ENCODE measurements around the gene CYP26C1. TPM values are rescaled to one million over a fixed set of nuclear protein-coding genes. Genes with fewer than 3 reads are reported as not detected.

CYP26C1 gene, protein sequence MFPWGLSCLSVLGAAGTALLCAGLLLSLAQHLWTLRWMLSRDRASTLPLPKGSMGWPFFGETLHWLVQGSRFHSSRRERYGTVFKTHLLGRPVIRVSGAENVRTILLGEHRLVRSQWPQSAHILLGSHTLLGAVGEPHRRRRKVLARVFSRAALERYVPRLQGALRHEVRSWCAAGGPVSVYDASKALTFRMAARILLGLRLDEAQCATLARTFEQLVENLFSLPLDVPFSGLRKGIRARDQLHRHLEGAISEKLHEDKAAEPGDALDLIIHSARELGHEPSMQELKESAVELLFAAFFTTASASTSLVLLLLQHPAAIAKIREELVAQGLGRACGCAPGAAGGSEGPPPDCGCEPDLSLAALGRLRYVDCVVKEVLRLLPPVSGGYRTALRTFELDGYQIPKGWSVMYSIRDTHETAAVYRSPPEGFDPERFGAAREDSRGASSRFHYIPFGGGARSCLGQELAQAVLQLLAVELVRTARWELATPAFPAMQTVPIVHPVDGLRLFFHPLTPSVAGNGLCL
- 0.08 TPM in 1 of 2 replicates, not detected in the other for total RNA-seq
- long read RNA-seq: 0 reads

DNA sequence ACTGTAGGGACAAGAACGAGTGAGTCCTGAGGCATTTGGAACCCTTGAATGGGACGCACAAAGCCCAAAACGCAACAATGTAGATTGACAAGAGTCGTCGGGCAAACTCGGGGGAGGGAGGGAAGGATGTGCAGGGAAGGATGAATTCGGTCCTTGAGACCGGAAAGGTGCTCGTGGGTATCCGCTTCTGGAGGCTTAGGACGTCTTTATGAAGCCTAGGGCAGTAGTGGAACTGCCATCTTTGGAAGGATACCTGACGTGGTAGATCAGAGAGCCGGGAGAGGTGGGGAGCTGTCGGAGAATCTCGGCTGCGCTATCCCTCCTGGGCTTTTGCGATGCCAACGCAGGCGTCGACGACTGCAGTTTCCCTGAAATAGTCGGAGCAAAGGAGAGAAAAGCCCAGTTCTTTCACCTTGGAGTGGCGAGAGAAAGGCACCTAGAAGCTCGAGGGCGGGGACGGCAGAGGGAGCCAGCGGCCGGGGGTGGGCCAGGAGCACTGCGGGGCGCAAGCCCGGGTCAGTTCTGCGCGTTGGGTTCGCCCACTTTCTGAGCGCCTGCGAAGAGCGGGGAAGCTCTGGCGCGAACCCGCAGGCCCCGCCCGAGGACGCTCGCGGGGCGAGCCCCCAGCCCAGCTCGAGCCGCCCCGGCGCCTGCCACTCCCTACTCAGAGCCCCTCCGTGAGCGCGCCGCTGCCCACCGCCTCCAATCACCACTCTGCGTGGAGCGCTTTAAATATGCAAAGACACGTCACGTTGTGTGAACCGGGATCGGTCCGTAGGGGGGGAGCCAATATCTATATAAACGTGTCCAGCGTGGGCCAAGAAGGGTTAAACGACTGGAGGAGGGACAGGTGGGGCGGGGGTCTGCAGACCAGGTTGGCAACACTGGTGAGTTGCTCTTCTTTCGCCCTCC lies at the start of gene CYP26C1:
CYP26C1 (plus strand) TSS at position 824 of the 912 bp plus-strand sequence. CDS start 466 bp downstream, outside the sequence.
- no peak within 1 kb of the TSS for H3K27ac Mint-ChIP-seq (ENCODE audit: unreplicated experiment)
- DNase-seq (ENCODE audit: extremely low spot score, unreplicated experiment): no peak
- no peaks in the 10 kb centered on the region for H3K9me3 Mint-ChIP-seq (ENCODE audit: unreplicated experiment)
- TF ChIP-seq, protein P1, sequence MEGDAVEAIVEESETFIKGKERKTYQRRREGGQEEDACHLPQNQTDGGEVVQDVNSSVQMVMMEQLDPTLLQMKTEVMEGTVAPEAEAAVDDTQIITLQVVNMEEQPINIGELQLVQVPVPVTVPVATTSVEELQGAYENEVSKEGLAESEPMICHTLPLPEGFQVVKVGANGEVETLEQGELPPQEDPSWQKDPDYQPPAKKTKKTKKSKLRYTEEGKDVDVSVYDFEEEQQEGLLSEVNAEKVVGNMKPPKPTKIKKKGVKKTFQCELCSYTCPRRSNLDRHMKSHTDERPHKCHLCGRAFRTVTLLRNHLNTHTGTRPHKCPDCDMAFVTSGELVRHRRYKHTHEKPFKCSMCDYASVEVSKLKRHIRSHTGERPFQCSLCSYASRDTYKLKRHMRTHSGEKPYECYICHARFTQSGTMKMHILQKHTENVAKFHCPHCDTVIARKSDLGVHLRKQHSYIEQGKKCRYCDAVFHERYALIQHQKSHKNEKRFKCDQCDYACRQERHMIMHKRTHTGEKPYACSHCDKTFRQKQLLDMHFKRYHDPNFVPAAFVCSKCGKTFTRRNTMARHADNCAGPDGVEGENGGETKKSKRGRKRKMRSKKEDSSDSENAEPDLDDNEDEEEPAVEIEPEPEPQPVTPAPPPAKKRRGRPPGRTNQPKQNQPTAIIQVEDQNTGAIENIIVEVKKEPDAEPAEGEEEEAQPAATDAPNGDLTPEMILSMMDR (IDR thresholded peaks at IDR 0.05): no peak
- H3K27me3 Mint-ChIP-seq (ENCODE audit: unreplicated experiment): peaks cover 18% of the 10 kb centered on the region
- H3K4me1 Mint-ChIP-seq (ENCODE audit: unreplicated experiment): peaks cover 9% of the 10 kb centered on the region
- no peak within 1 kb of the TSS for H3K4me3 Mint-ChIP-seq (ENCODE audit: unreplicated experiment)
- H3K36me3 Mint-ChIP-seq (ENCODE audit: unreplicated experiment): no peaks in the 10 kb centered on the region

DNA sequence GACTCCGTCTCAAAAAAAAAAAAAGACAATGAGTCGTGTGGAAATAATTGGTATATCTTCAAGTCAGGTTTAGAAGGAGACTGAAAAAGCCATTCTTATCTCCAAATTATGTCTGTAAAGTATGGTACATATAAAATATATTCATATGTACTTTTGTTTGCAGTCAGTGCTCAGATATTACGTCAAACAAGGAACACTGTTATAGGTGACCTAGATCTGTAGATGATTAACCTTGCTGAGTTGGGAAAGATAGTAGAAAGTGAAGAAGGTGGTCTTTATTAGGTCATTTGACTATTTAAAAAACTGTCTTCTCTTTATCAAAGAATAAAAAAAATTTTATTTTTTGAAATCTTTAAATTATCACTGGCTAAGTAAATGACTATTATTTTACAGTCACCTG lies 44.9 kb upstream of the CYP26C1 start:
- Mint-ChIP-seq H3K27ac (ENCODE audit: unreplicated experiment) (no peak overlapping the region), H3K27me3 (ENCODE audit: unreplicated experiment) (no peaks in the 10 kb centered on the region), H3K9me3 (ENCODE audit: unreplicated experiment) (no peaks in the 10 kb centered on the region), H3K4me1 (ENCODE audit: unreplicated experiment) (no peaks in the 10 kb centered on the region), H3K4me3 (ENCODE audit: unreplicated experiment) (no peak overlapping the region), H3K36me3 (ENCODE audit: unreplicated experiment) (peaks cover 2% of the 10 kb centered on the region)
- TF ChIP-seq, protein P1 (IDR thresholded peaks at IDR 0.05): no peak
- DNase-seq (ENCODE audit: extremely low spot score, unreplicated experiment): no peak

DNA sequence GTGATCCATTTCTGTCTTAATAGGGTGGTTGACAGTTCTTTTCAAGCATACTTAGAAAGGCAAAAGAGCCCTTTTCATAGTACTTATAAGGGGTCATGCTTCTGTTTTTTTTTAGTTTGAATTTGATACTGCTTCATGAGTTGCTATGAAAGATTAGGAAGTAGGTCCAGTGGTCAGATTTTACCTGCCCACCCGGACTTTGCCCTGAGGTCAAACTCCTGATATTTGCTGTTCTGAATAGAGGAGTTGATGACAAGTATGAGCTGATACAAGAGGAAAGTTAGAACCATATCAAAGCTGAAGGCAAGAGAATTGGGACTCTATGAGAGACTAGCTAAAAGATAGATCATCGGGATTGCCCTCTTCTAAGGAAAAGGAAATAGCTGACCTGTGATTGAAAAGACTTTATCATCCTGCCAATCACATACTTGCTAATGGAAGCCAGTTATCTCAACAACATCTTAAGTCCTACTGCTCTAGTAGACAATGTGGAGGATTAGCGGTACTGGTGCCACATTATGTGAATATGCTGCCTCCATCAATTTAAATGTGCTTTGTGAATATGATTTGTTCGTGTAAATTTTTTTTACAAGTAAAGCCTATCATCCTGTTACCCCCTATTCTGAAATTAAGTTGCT lies 37.5 kb upstream of the CYP26C1 start:
- TF ChIP-seq, protein P1 (IDR thresholded peaks at IDR 0.05): no peak
- H3K27ac Mint-ChIP-seq (ENCODE audit: unreplicated experiment): no peak overlapping the region
- peaks cover 2% of the 10 kb centered on the region for H3K36me3 Mint-ChIP-seq (ENCODE audit: unreplicated experiment)
- peaks cover under 1% of the 10 kb centered on the region for H3K4me1 Mint-ChIP-seq (ENCODE audit: unreplicated experiment)
- peaks cover 11% of the 10 kb centered on the region for H3K9me3 Mint-ChIP-seq (ENCODE audit: unreplicated experiment)
- no peak overlapping the region for H3K4me3 Mint-ChIP-seq (ENCODE audit: unreplicated experiment)
- H3K27me3 Mint-ChIP-seq (ENCODE audit: unreplicated experiment): no peaks in the 10 kb centered on the region
- no peak for DNase-seq (ENCODE audit: extremely low spot score, unreplicated experiment)

DNA sequence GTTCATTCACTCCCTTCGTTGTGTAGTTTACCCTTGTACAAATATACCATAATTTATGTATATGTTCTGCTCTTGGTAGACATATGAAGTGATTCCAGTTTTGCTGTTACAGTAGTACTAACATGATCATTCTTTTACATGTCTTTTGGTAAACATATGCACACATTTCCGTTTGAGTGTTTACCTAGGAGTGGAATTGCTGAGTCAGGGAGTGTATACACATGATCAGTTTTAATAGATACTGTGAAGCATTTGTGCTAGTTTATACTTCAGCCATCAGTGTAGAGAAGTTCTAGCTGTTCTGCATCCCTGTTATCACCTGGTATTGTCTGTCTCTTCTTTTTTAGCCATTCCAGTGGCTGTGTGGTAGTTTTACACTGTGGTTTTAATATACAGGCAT lies 34.5 kb upstream of the CYP26C1 start:
- Mint-ChIP-seq H3K27ac (ENCODE audit: unreplicated experiment) (no peak overlapping the region), H3K4me1 (ENCODE audit: unreplicated experiment) (peaks cover 24% of the 10 kb centered on the region), H3K27me3 (ENCODE audit: unreplicated experiment) (no peaks in the 10 kb centered on the region), H3K36me3 (ENCODE audit: unreplicated experiment) (peaks cover 2% of the 10 kb centered on the region), H3K9me3 (ENCODE audit: unreplicated experiment) (peaks cover 11% of the 10 kb centered on the region), H3K4me3 (ENCODE audit: unreplicated experiment) (no peak overlapping the region)
- TF ChIP-seq, protein P1 (IDR thresholded peaks at IDR 0.05): no peak
- no peak for DNase-seq (ENCODE audit: extremely low spot score, unreplicated experiment)
